H9 (cell line): ENCODE measurements around the gene PRTFDC1. TPM values are rescaled to one million over a fixed set of nuclear protein-coding genes. Genes with fewer than 3 reads are reported as not detected.

Source experiments
- DNase-seq: peaks from one replicate; pipeline ENCODE4 v3.0.0-alpha.2; 2017
- H2AFZ ChIP-seq: one replicate; pipeline ENCODE4 v1.6.1; 2013; ENCODE audit warnings: mild to moderate bottlenecking, low read length, control low read depth, moderate library complexity
- H2AK5ac ChIP-seq: 2 replicates; pipeline ENCODE4 v1.6.1; 2013; ENCODE audit warnings: low read length, control low read depth, mixed read lengths; ENCODE audit not compliant: insufficient read length
- H2BK120ac ChIP-seq: one replicate; pipeline ENCODE4 v1.6.1; 2013; ENCODE audit warnings: low read depth, mild to moderate bottlenecking, low read length, control low read depth, inconsistent platforms; ENCODE audit not compliant: poor library complexity, severe bottlenecking
- H2BK12ac ChIP-seq: 2 replicates; pipeline ENCODE4 v1.6.1; 2013; ENCODE audit warnings: low read length, control low read depth, mixed read lengths, low read depth; ENCODE audit not compliant: insufficient read length
- H2BK15ac ChIP-seq: 2 replicates; pipeline ENCODE4 v1.6.1; 2013; ENCODE audit warnings: low read depth, low read length, control low read depth
- H2BK20ac ChIP-seq: one replicate; pipeline ENCODE4 v1.6.1; 2013; ENCODE audit warnings: low read depth, mild to moderate bottlenecking, low read length, control low read depth, inconsistent platforms; ENCODE audit not compliant: poor library complexity, severe bottlenecking
- H2BK5ac ChIP-seq: 2 replicates; pipeline ENCODE4 v1.6.1; 2013; ENCODE audit warnings: low read length, control low read depth, mixed read lengths; ENCODE audit not compliant: insufficient read length
- H3K14ac ChIP-seq: 2 replicates; pipeline ENCODE4 v1.6.1; 2013; ENCODE audit warnings: low read length, control low read depth; ENCODE audit not compliant: insufficient read depth
- H3K18ac ChIP-seq: 2 replicates; pipeline ENCODE4 v1.6.1; 2013; ENCODE audit warnings: low read depth, mild to moderate bottlenecking, mixed read lengths, low read length, control low read depth; ENCODE audit not compliant: insufficient read length
- H3K23ac ChIP-seq: 2 replicates; pipeline ENCODE4 v1.6.1; 2013; ENCODE audit warnings: low read length, control low read depth, mixed read lengths, low read depth; ENCODE audit not compliant: insufficient read length
- H3K23me2 ChIP-seq: 2 replicates; pipeline ENCODE4 v1.6.1; 2013; ENCODE audit warnings: low read depth, mild to moderate bottlenecking, mixed read lengths, low read length, control low read depth; ENCODE audit not compliant: insufficient read length, poor library complexity, severe bottlenecking
- H3K27ac ChIP-seq: 2 replicates; pipeline ENCODE4 v1.5.1; 2013; ENCODE audit warnings: low read length, control low read depth, mixed read lengths, low read depth; ENCODE audit not compliant: insufficient read length
- H3K27me3 ChIP-seq: 2 replicates; pipeline ENCODE4 v1.6.1; 2013; ENCODE audit warnings: low read length, control low read depth, inconsistent platforms; ENCODE audit not compliant: insufficient read depth
- H3K4ac ChIP-seq: 2 replicates; pipeline ENCODE4 v1.6.1; 2013; ENCODE audit warnings: low read depth, mild to moderate bottlenecking, control low read depth, inconsistent platforms, low read length, moderate library complexity
- H3K4me1 ChIP-seq: 2 replicates; pipeline ENCODE4 v1.6.1; 2013; ENCODE audit warnings: low read length, control low read depth, inconsistent platforms; ENCODE audit not compliant: insufficient read depth
- H3K4me2 ChIP-seq: 2 replicates; pipeline ENCODE4 v1.6.1; 2013; ENCODE audit warnings: low read length, control low read depth, mixed read lengths; ENCODE audit not compliant: insufficient read length, insufficient read depth
- H3K56ac ChIP-seq: 2 replicates; pipeline ENCODE4 v1.6.1; 2013; ENCODE audit warnings: low read depth, mild to moderate bottlenecking, mixed read lengths, low read length, control low read depth; ENCODE audit not compliant: insufficient read length
- H3K79me1 ChIP-seq: 2 replicates; pipeline ENCODE4 v1.6.1; 2013; ENCODE audit warnings: low read depth, mild to moderate bottlenecking, moderate library complexity, low read length, control low read depth, inconsistent platforms; ENCODE audit not compliant: insufficient read depth, poor library complexity, severe bottlenecking
- H3K79me2 ChIP-seq: 2 replicates; pipeline ENCODE4 v1.6.1; 2013; ENCODE audit warnings: low read length, control low read depth, inconsistent platforms; ENCODE audit not compliant: insufficient read depth
- H3K9ac ChIP-seq: 2 replicates; pipeline ENCODE4 v1.6.1; 2013; ENCODE audit warnings: low read length, control low read depth, mixed read lengths; ENCODE audit not compliant: insufficient read length; ENCODE audit errors: extremely low read depth
- H3K9me3 ChIP-seq: one replicate; pipeline ENCODE4 v1.6.1; 2013; ENCODE audit warnings: low read depth, low read length, inconsistent platforms; ENCODE audit not compliant: control insufficient read depth
- H3T11ph ChIP-seq: one replicate; pipeline ENCODE4 v1.6.1; 2013; ENCODE audit warnings: mild to moderate bottlenecking, low read length, control low read depth, inconsistent platforms
- H4K20me1 ChIP-seq: one replicate; pipeline ENCODE4 v1.6.1; 2013; ENCODE audit not compliant: control insufficient read depth, insufficient read length, insufficient read depth
- H4K5ac ChIP-seq: 2 replicates; pipeline ENCODE4 v1.6.1; 2013; ENCODE audit warnings: low read depth, mild to moderate bottlenecking, mixed read lengths, low read length, control low read depth; ENCODE audit not compliant: insufficient read length
- H4K8ac ChIP-seq: replicated peaks from 2 replicates; pipeline ENCODE4 v1.6.1; 2013; ENCODE audit warnings: low read length, control low read depth, mixed read lengths, low read depth; ENCODE audit not compliant: insufficient read length
- H4K91ac ChIP-seq: 2 replicates; pipeline ENCODE4 v1.6.1; 2013; ENCODE audit warnings: low read depth, mild to moderate bottlenecking, moderate library complexity, mixed read lengths, low read length, control low read depth; ENCODE audit not compliant: insufficient read length
- H3K27ac Mint-ChIP-seq, 3 experiments: 2 replicates in 2 of 3; 3 replicates in 1 of 3; pipeline ENCODE4 v1.8.0; 2020 to 2021; ENCODE audit warnings: mixed read lengths in 3 of 3, mild to moderate bottlenecking in 1 of 3, moderate library complexity in 1 of 3
- H3K27me3 Mint-ChIP-seq: 2 replicates; pipeline ENCODE4 v1.8.0; 2021; ENCODE audit warnings: low read depth, mild to moderate bottlenecking, moderate library complexity, mixed read lengths
- H3K36me3 Mint-ChIP-seq, 3 experiments: 2 replicates in 2 of 3; 3 replicates in 1 of 3; pipeline ENCODE4 v1.8.0; 2020 to 2021; ENCODE audit warnings: low read depth in 3 of 3, mixed read lengths in 3 of 3; ENCODE audit not compliant: insufficient read depth in 1 of 3
- H3K4me1 Mint-ChIP-seq, 2 experiments: 2 replicates each; pipeline ENCODE4 v1.8.0; 2020; ENCODE audit warnings: mixed read lengths in 2 of 2
- H3K4me3 Mint-ChIP-seq, 2 experiments: 2 replicates in 1 of 2; 3 replicates in 1 of 2; pipeline ENCODE4 v1.8.0; 2020 to 2021; ENCODE audit warnings: mild to moderate bottlenecking in 2 of 2, mixed read lengths in 2 of 2, moderate library complexity in 1 of 2
- H3K9me3 Mint-ChIP-seq, 2 experiments: 2 replicates in 1 of 2; 3 replicates in 1 of 2; pipeline ENCODE4 v1.8.0; 2020; ENCODE audit warnings: mild to moderate bottlenecking in 2 of 2, mixed read lengths in 2 of 2, moderate library complexity in 1 of 2
- WGBS: extraction: QIAGEN DNeasy Blood & Tissue Kit; methylation state at CpG from one replicate; pipeline ENCODE4 v1.1.7; 2013; ENCODE audit warnings: missing lambda C conversion rate, low lambda C conversion rate, mixed read lengths; ENCODE audit not compliant: insufficient read length; ENCODE audit errors: extremely low coverage; 5-methylcytosine and 5-hydroxymethylcytosine counted together
- total RNA-seq: library from RNA; stranded (reverse); gene quantifications from 2 replicates; pipeline ENCODE4 v1.2.1, GENCODE V29; 2021
- TF ChIP-seq, protein P1 (sequence below): fragments of 200-600 bp; sonication (generic); conservative IDR thresholded peaks from 3 replicates; pipeline ENCODE4 v1.8.0; 2021; ENCODE audit warnings: antibody characterized with exemption, mild to moderate bottlenecking

Gene PRTFDC1
- total RNA-seq, 1 experiment from 2014 or later = 7.5 TPM

DNA sequence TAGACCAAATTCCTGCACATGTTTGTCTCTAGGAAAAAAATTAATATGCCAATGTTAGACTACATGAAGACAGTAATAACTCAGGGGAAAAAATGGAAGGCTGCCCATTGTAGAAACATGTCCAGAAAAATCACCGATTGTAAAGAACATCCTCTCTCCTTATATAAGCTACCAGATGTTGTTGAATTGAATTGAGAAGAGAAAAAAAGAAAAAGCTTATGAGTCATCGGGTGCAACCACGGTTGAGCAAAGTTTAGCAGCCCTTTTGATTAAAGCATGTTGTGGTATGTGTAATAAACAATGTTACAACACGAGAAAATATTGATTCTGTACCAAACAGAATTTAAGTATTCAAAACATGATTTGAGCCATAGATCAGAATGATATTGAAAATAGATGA, 126.4 kb downstream of the PRTFDC1 start:
- H3K14ac ChIP-seq = no peak overlapping the region
- no peak overlapping the region for H3K4ac ChIP-seq
- H2BK12ac ChIP-seq = no peak overlapping the region
- no peak overlapping the region for H4K5ac ChIP-seq
- Mint-ChIP-seq H3K36me3 (no peaks in the 10 kb centered on the region), H3K4me1 (no peaks in the 10 kb centered on the region), H3K27me3 (peaks cover 1% of the 10 kb centered on the region; the same call in 1 of the 2 replicates), H3K9me3 (no peaks in the 10 kb centered on the region), H3K4me3 (no peak overlapping the region), H3K27ac (no peak overlapping the region; a peak in 1 of 7 replicates)
- H4K91ac ChIP-seq = no peak overlapping the region
- H3K4me2 ChIP-seq = no peak overlapping the region
- TF ChIP-seq, protein P1, sequence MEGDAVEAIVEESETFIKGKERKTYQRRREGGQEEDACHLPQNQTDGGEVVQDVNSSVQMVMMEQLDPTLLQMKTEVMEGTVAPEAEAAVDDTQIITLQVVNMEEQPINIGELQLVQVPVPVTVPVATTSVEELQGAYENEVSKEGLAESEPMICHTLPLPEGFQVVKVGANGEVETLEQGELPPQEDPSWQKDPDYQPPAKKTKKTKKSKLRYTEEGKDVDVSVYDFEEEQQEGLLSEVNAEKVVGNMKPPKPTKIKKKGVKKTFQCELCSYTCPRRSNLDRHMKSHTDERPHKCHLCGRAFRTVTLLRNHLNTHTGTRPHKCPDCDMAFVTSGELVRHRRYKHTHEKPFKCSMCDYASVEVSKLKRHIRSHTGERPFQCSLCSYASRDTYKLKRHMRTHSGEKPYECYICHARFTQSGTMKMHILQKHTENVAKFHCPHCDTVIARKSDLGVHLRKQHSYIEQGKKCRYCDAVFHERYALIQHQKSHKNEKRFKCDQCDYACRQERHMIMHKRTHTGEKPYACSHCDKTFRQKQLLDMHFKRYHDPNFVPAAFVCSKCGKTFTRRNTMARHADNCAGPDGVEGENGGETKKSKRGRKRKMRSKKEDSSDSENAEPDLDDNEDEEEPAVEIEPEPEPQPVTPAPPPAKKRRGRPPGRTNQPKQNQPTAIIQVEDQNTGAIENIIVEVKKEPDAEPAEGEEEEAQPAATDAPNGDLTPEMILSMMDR = no peak
- H2BK5ac ChIP-seq = no peak overlapping the region
- H3K23ac ChIP-seq = no peak overlapping the region
- H2BK20ac ChIP-seq = no peak overlapping the region
- H3K9ac ChIP-seq = no peak overlapping the region
- H2BK15ac ChIP-seq = no peak overlapping the region
- H4K20me1 ChIP-seq = no peaks in the 10 kb centered on the region
- DNase-seq = no peak
- H3K4me1 ChIP-seq = no peaks in the 10 kb centered on the region
- no peak overlapping the region for H3T11ph ChIP-seq
- H3K56ac ChIP-seq = no peak overlapping the region
- H3K23me2 ChIP-seq = no peaks in the 10 kb centered on the region
- no peak overlapping the region for H4K8ac ChIP-seq
- no peaks in the 10 kb centered on the region for H3K9me3 ChIP-seq
- H3K79me1 ChIP-seq = no peaks in the 10 kb centered on the region
- H3K18ac ChIP-seq = no peak overlapping the region
- no peak overlapping the region for H3K27ac ChIP-seq
- no peak overlapping the region for H2BK120ac ChIP-seq
- H2AK5ac ChIP-seq = no peak overlapping the region
- no peaks in the 10 kb centered on the region for H3K79me2 ChIP-seq
- no peaks in the 10 kb centered on the region for H3K27me3 ChIP-seq
- H2AFZ ChIP-seq = no peak overlapping the region
- WGBS = no CpG with 5 or more reads among the region's 4 CpGs
